Measurements from ENCODE around the gene KMT2E.

Gene KMT2E

DNA sequence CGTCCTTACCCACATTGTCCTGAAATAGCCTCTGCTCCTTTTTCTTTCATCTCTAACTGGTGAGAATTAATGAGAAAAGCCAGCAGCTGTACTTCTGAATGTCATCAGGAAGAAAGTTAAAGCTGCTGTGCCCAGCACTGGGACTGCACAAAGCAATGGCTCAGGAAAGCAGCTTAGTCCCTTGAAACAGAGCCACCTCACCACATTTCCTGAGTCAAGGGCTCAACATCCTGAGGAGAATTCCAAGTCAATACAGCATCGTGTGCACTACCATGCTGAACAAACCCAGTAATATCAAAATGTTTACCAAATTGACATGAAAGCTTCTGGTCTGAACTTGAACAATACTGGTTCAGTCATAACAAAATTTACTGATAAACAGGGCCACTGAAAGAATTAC lies 140.1 kb downstream of the KMT2E start:
- H3K27me3 ChIP-seq = no peaks in the 10 kb centered on the region
- peaks cover 9% of the 10 kb centered on the region for H3K36me3 ChIP-seq
- H3K4me3 ChIP-seq (ENCODE audit: low read depth in 1 of 2, low read length in 1 of 2) = no peak overlapping the region
- no peaks in the 10 kb centered on the region for H3K9me3 ChIP-seq
- H3K4me1 ChIP-seq (ENCODE audit: control insufficient read depth in 1 of 2, insufficient read depth in 1 of 2, low read depth in 1 of 2, low read length in 1 of 2) = peaks cover 19 to 22% of the 10 kb centered on the region in 2 experiments
- no peak overlapping the region for H3K27ac ChIP-seq
- TF ChIP-seq, protein P1, sequence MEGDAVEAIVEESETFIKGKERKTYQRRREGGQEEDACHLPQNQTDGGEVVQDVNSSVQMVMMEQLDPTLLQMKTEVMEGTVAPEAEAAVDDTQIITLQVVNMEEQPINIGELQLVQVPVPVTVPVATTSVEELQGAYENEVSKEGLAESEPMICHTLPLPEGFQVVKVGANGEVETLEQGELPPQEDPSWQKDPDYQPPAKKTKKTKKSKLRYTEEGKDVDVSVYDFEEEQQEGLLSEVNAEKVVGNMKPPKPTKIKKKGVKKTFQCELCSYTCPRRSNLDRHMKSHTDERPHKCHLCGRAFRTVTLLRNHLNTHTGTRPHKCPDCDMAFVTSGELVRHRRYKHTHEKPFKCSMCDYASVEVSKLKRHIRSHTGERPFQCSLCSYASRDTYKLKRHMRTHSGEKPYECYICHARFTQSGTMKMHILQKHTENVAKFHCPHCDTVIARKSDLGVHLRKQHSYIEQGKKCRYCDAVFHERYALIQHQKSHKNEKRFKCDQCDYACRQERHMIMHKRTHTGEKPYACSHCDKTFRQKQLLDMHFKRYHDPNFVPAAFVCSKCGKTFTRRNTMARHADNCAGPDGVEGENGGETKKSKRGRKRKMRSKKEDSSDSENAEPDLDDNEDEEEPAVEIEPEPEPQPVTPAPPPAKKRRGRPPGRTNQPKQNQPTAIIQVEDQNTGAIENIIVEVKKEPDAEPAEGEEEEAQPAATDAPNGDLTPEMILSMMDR (IDR thresholded peaks at IDR 0.05) = no peak

DNA sequence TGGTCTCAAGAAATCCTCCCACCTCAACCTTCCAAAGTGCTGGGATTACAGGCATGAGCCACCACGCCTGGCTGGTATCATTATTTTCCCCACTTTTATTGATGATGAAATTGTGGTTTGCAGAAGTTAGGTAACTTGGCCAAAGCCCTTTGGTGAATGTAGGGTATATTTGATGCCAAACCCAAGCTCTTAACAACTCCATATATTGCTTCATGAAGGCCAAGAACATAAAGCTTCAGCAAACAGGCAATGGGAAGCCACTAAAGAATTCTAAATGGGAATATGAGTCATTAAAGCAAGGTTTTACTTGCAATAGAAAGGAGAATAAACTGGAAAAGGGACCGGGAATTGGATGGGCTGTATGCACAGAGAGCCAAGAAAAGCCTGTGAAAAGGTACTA lies 142.7 kb downstream of the KMT2E start:
- peak overlapping the region; percentile 55 for H3K27ac ChIP-seq
- TF ChIP-seq, protein P1 (IDR thresholded peaks at IDR 0.05) = no peak

DNA sequence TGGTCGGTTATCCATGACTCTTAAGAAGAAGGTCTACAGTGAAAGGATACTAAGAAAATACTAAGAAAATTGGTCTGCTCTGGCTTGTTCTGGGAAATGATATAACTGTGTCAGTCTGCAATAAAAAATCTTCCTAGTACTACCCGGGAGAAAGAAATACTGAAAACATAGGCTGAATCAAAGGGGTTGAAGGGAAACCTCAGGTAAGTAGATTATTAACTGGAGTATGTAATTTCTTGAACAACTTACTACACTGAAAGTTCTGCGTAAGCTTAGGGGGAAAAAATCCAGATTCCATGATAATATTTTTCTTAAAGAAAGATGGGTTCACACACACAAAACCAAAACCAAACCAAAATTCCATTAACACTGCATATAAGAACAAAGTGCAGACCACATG lies 143.3 kb downstream of the KMT2E start:
- TF ChIP-seq, protein P1 (IDR thresholded peaks at IDR 0.05) = no peak

More for the DNA sequence above, 142.7 kb downstream of the KMT2E start:
- no peaks in the 10 kb centered on the region for H3K9me3 ChIP-seq
- H3K36me3 ChIP-seq = peaks cover 23% of the 10 kb centered on the region
- peaks cover 19 to 22% of the 10 kb centered on the region in 2 experiments for H3K4me1 ChIP-seq (ENCODE audit: control insufficient read depth in 1 of 2, insufficient read depth in 1 of 2, low read depth in 1 of 2, low read length in 1 of 2)
- H3K4me3 ChIP-seq (ENCODE audit: low read depth in 1 of 2, low read length in 1 of 2) = no peak overlapping the region
- no peaks in the 10 kb centered on the region for H3K27me3 ChIP-seq

DNA sequence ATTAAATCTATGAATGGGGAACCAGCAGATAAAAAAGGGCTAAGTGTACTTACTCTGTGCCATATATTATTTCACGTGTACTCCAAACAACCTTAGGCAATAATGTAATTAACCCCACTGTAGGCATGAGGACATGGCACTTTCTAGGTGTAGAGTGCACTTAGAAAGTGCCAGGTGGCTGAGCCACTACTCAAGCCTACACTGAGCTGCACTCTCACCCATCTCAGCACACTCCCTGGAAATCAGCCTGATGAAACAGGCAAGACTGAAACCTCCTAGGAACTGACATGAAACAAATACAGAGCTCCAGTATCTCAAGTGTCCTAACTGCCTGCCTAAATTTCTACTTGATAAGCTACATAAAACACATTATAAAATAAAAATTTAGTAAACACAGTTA lies 147.4 kb downstream of the KMT2E start:
- H3K36me3 ChIP-seq = peaks cover 49% of the 10 kb centered on the region
- H3K9me3 ChIP-seq = no peaks in the 10 kb centered on the region
- H3K27me3 ChIP-seq = no peaks in the 10 kb centered on the region
- TF ChIP-seq, protein P1 (IDR thresholded peaks at IDR 0.05) = no peak
- no peak overlapping the region for H3K4me3 ChIP-seq (ENCODE audit: low read depth in 1 of 2, low read length in 1 of 2)
- H3K4me1 ChIP-seq (ENCODE audit: control insufficient read depth in 1 of 2, insufficient read depth in 1 of 2, low read depth in 1 of 2, low read length in 1 of 2) = peaks cover 8 to 10% of the 10 kb centered on the region in 2 experiments
- no peak overlapping the region for H3K27ac ChIP-seq

More for the DNA sequence above, 143.3 kb downstream of the KMT2E start:
- peaks cover 23% of the 10 kb centered on the region for H3K36me3 ChIP-seq
- no peaks in the 10 kb centered on the region for H3K9me3 ChIP-seq
- H3K4me3 ChIP-seq (ENCODE audit: low read depth in 1 of 2, low read length in 1 of 2) = no peak overlapping the region
- H3K4me1 ChIP-seq (ENCODE audit: control insufficient read depth in 1 of 2, insufficient read depth in 1 of 2, low read depth in 1 of 2, low read length in 1 of 2) = peaks cover 19 to 22% of the 10 kb centered on the region in 2 experiments
- H3K27me3 ChIP-seq = no peaks in the 10 kb centered on the region
- H3K27ac ChIP-seq = peak overlapping the region; percentile 55

Measured in neutrophil (primary cell).